ENCODE data around the gene CNOT9. TPM values are rescaled to one million over a fixed set of nuclear protein-coding genes. Genes with fewer than 3 reads are reported as not detected.

CNOT9 gene
- total RNA-seq, 1 experiment from 2014 or later: 54.0 TPM

DNA sequence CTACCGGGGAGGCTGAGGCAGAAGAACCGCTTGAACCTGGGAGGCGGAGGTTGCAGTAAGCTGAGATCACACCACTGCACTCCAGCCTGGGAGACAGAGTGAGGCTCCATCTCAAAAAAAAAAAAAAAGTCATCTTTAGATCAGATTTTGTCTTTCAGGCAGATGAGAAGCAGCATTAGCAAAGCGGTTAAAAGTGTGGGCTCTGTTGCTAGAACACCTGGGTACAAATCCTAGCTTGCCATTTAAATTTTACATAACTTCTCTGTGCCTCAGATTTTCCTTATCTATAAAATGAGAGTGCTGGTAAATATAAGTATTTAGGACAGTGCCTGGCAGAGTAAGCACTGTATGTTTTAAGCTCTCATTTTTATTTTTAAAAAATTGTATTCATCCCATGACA lies 8.2 kb downstream of the CNOT9 start:
- TF ChIP-seq, protein P1, sequence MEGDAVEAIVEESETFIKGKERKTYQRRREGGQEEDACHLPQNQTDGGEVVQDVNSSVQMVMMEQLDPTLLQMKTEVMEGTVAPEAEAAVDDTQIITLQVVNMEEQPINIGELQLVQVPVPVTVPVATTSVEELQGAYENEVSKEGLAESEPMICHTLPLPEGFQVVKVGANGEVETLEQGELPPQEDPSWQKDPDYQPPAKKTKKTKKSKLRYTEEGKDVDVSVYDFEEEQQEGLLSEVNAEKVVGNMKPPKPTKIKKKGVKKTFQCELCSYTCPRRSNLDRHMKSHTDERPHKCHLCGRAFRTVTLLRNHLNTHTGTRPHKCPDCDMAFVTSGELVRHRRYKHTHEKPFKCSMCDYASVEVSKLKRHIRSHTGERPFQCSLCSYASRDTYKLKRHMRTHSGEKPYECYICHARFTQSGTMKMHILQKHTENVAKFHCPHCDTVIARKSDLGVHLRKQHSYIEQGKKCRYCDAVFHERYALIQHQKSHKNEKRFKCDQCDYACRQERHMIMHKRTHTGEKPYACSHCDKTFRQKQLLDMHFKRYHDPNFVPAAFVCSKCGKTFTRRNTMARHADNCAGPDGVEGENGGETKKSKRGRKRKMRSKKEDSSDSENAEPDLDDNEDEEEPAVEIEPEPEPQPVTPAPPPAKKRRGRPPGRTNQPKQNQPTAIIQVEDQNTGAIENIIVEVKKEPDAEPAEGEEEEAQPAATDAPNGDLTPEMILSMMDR (IDR thresholded peaks at IDR 0.05; ENCODE audit: unreplicated experiment): no peak
- DNase-seq: no peak
- H3K4me1 Mint-ChIP-seq (ENCODE audit: low read depth, unreplicated experiment): no peaks in the 10 kb centered on the region
- H3K4me3 Mint-ChIP-seq (ENCODE audit: low read depth, unreplicated experiment): no peak overlapping the region
- H3K27me3 Mint-ChIP-seq (ENCODE audit: unreplicated experiment): no peaks in the 10 kb centered on the region
- intact Hi-C loops (cut with micrococcal nuclease; ENCODE audit: unreplicated experiment): no loop called here
- BruUV-seq (replicated peaks): no TSS peak
- peaks cover 52% of the 10 kb centered on the region for H3K36me3 Mint-ChIP-seq (ENCODE audit: insufficient read depth, unreplicated experiment)
- CTCF ChIA-PET: no interaction called here
- no peaks in the 10 kb centered on the region for H3K9me3 Mint-ChIP-seq (ENCODE audit: low read depth, unreplicated experiment)
- no peak overlapping the region for H3K27ac Mint-ChIP-seq (ENCODE audit: unreplicated experiment)

DNA sequence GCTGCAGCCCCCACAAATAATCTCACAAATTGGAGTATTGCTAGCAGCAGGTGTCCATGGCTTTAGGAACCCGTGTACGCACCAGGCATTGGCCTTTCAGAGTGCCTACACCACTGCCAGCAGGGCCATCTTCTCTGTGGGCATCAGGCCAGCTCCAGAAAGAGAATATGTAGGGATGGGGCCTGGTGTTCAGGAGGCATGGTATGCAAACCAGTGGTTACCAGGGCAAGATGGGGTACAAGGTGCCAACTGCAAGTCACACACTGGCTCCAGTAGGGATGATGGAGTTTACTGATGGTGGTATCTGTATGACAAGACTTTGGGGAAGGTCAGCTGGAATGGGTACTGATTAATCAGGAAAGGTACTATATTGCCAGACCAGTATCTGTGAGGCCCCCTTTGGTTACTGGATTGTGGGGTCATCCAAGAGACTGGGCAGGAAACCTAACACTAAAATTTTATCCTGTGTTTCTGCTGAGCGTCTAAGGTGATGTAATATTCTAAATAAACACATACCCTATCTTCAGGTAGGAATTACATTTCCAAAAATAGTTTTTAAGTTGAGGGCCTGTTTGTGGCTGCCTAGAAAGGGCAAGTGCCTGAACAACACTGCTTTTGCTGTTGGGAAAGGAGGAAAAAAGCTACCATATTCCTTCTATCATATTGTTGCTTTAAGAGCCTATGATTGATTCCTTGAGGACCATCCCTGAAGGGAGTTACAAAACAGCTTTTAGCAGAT lies 9.0 kb downstream of the CNOT9 start:
- H3K27ac Mint-ChIP-seq (ENCODE audit: unreplicated experiment): no peak overlapping the region
- peaks cover 53% of the 10 kb centered on the region for H3K36me3 Mint-ChIP-seq (ENCODE audit: insufficient read depth, unreplicated experiment)
- H3K4me3 Mint-ChIP-seq (ENCODE audit: low read depth, unreplicated experiment): no peak overlapping the region
- TF ChIP-seq, protein P1 (IDR thresholded peaks at IDR 0.05; ENCODE audit: unreplicated experiment): no peak
- intact Hi-C loops (cut with micrococcal nuclease; ENCODE audit: unreplicated experiment): no loop called here
- DNase-seq: no peak
- no peaks in the 10 kb centered on the region for H3K4me1 Mint-ChIP-seq (ENCODE audit: low read depth, unreplicated experiment)
- H3K27me3 Mint-ChIP-seq (ENCODE audit: unreplicated experiment): no peaks in the 10 kb centered on the region
- CTCF ChIA-PET: no interaction called here
- H3K9me3 Mint-ChIP-seq (ENCODE audit: low read depth, unreplicated experiment): no peaks in the 10 kb centered on the region
- BruUV-seq (replicated peaks): no TSS peak

DNA sequence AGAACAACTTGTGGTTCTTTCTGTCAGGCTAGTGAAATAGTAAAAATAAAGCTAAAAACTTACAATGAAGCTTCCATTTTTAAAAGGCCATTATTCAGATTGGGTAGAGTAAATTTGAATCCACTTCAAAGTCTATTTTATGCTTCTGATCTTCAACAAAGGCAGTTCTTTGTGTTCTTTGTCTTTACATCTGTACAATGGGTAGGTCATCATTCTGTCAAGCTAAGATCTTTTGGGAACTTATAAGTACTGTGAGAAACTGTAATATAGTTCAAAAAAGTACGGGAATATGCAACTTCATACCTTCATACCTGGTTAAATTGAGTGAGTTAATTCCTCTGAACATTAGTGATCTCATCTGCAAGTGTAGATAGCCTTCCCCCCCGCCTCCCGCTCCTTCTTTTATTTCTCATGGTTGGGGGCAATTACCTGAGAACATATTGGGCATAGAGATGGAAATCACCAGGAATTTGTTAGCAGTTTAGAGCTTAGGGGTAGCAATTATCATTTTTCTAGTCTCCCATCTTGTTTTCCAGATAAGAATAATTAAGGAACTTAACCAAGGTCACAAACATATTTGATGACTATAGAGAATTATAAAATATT lies 9.7 kb downstream of the CNOT9 start:
- Mint-ChIP-seq H3K27ac (ENCODE audit: unreplicated experiment) (no peak overlapping the region), H3K4me3 (ENCODE audit: low read depth, unreplicated experiment) (no peak overlapping the region), H3K36me3 (ENCODE audit: insufficient read depth, unreplicated experiment) (peaks cover 53% of the 10 kb centered on the region), H3K4me1 (ENCODE audit: low read depth, unreplicated experiment) (peaks cover 6% of the 10 kb centered on the region), H3K9me3 (ENCODE audit: low read depth, unreplicated experiment) (no peaks in the 10 kb centered on the region), H3K27me3 (ENCODE audit: unreplicated experiment) (no peaks in the 10 kb centered on the region)
- intact Hi-C loops (cut with micrococcal nuclease; ENCODE audit: unreplicated experiment): no loop called here
- DNase-seq: no peak
- CTCF ChIA-PET: no interaction called here
- TF ChIP-seq, protein P1 (IDR thresholded peaks at IDR 0.05; ENCODE audit: unreplicated experiment): no peak
- BruUV-seq (replicated peaks): no TSS peak

DNA sequence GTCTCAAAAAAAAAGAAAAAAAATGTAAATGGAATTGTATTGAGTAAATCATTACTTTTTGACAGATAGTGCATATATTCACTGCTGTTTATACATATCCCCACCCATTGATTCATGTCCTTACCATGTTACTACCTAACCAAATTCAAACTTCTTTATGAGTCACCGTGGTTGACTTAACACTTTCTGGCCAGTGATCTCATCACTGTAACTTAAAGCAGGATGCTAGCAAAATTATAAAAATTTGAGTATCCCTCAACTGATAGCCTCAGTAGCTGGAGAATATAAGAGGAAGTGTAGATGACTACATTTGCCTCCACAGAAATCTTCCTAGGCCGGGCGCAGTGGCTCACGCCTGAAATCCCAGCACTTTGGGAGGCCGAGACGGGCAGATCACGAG lies 13.4 kb downstream of the CNOT9 start:
- Mint-ChIP-seq H3K4me1 (ENCODE audit: low read depth, unreplicated experiment) (peaks cover 7% of the 10 kb centered on the region), H3K9me3 (ENCODE audit: low read depth, unreplicated experiment) (no peaks in the 10 kb centered on the region), H3K36me3 (ENCODE audit: insufficient read depth, unreplicated experiment) (peaks cover 57% of the 10 kb centered on the region), H3K27ac (ENCODE audit: unreplicated experiment) (no peak overlapping the region), H3K4me3 (ENCODE audit: low read depth, unreplicated experiment) (no peak overlapping the region), H3K27me3 (ENCODE audit: unreplicated experiment) (no peaks in the 10 kb centered on the region)
- CTCF ChIA-PET: no interaction called here
- BruUV-seq (replicated peaks): no TSS peak
- no peak for DNase-seq
- TF ChIP-seq, protein P1 (IDR thresholded peaks at IDR 0.05; ENCODE audit: unreplicated experiment): no peak
- intact Hi-C loops (cut with micrococcal nuclease; ENCODE audit: unreplicated experiment): loop anchor here (10.0 kb wide), 1 partner anchor 63 kb away; no protein-coding TSS in a partner anchor
